H9 (cell line): ENCODE results near the gene CEACAM4. TPM values are rescaled to one million over a fixed set of nuclear protein-coding genes. Genes with fewer than 3 reads are reported as not detected.

Experiments used
- DNase-seq: peaks from one replicate; pipeline ENCODE4 v3.0.0-alpha.2; 2017
- H2AFZ ChIP-seq: one replicate; pipeline ENCODE4 v1.6.1; 2013; ENCODE audit warnings: mild to moderate bottlenecking, low read length, control low read depth, moderate library complexity
- H2AK5ac ChIP-seq: 2 replicates; pipeline ENCODE4 v1.6.1; 2013; ENCODE audit warnings: low read length, control low read depth, mixed read lengths; ENCODE audit not compliant: insufficient read length
- H2BK120ac ChIP-seq: one replicate; pipeline ENCODE4 v1.6.1; 2013; ENCODE audit warnings: low read depth, mild to moderate bottlenecking, low read length, control low read depth, inconsistent platforms; ENCODE audit not compliant: poor library complexity, severe bottlenecking
- H2BK12ac ChIP-seq: 2 replicates; pipeline ENCODE4 v1.6.1; 2013; ENCODE audit warnings: low read length, control low read depth, mixed read lengths, low read depth; ENCODE audit not compliant: insufficient read length
- H2BK15ac ChIP-seq: 2 replicates; pipeline ENCODE4 v1.6.1; 2013; ENCODE audit warnings: low read depth, low read length, control low read depth
- H2BK20ac ChIP-seq: one replicate; pipeline ENCODE4 v1.6.1; 2013; ENCODE audit warnings: low read depth, mild to moderate bottlenecking, low read length, control low read depth, inconsistent platforms; ENCODE audit not compliant: poor library complexity, severe bottlenecking
- H2BK5ac ChIP-seq: 2 replicates; pipeline ENCODE4 v1.6.1; 2013; ENCODE audit warnings: low read length, control low read depth, mixed read lengths; ENCODE audit not compliant: insufficient read length
- H3K14ac ChIP-seq: 2 replicates; pipeline ENCODE4 v1.6.1; 2013; ENCODE audit warnings: low read length, control low read depth; ENCODE audit not compliant: insufficient read depth
- H3K18ac ChIP-seq: 2 replicates; pipeline ENCODE4 v1.6.1; 2013; ENCODE audit warnings: low read depth, mild to moderate bottlenecking, mixed read lengths, low read length, control low read depth; ENCODE audit not compliant: insufficient read length
- H3K23ac ChIP-seq: 2 replicates; pipeline ENCODE4 v1.6.1; 2013; ENCODE audit warnings: low read length, control low read depth, mixed read lengths, low read depth; ENCODE audit not compliant: insufficient read length
- H3K23me2 ChIP-seq: 2 replicates; pipeline ENCODE4 v1.6.1; 2013; ENCODE audit warnings: low read depth, mild to moderate bottlenecking, mixed read lengths, low read length, control low read depth; ENCODE audit not compliant: insufficient read length, poor library complexity, severe bottlenecking
- H3K27ac ChIP-seq: 2 replicates; pipeline ENCODE4 v1.5.1; 2013; ENCODE audit warnings: low read length, control low read depth, mixed read lengths, low read depth; ENCODE audit not compliant: insufficient read length
- H3K27me3 ChIP-seq: 2 replicates; pipeline ENCODE4 v1.6.1; 2013; ENCODE audit warnings: low read length, control low read depth, inconsistent platforms; ENCODE audit not compliant: insufficient read depth
- H3K4ac ChIP-seq: 2 replicates; pipeline ENCODE4 v1.6.1; 2013; ENCODE audit warnings: low read depth, mild to moderate bottlenecking, control low read depth, inconsistent platforms, low read length, moderate library complexity
- H3K4me1 ChIP-seq: 2 replicates; pipeline ENCODE4 v1.6.1; 2013; ENCODE audit warnings: low read length, control low read depth, inconsistent platforms; ENCODE audit not compliant: insufficient read depth
- H3K4me2 ChIP-seq: 2 replicates; pipeline ENCODE4 v1.6.1; 2013; ENCODE audit warnings: low read length, control low read depth, mixed read lengths; ENCODE audit not compliant: insufficient read length, insufficient read depth
- H3K56ac ChIP-seq: 2 replicates; pipeline ENCODE4 v1.6.1; 2013; ENCODE audit warnings: low read depth, mild to moderate bottlenecking, mixed read lengths, low read length, control low read depth; ENCODE audit not compliant: insufficient read length
- H3K79me1 ChIP-seq: 2 replicates; pipeline ENCODE4 v1.6.1; 2013; ENCODE audit warnings: low read depth, mild to moderate bottlenecking, moderate library complexity, low read length, control low read depth, inconsistent platforms; ENCODE audit not compliant: insufficient read depth, poor library complexity, severe bottlenecking
- H3K79me2 ChIP-seq: 2 replicates; pipeline ENCODE4 v1.6.1; 2013; ENCODE audit warnings: low read length, control low read depth, inconsistent platforms; ENCODE audit not compliant: insufficient read depth
- H3K9ac ChIP-seq: 2 replicates; pipeline ENCODE4 v1.6.1; 2013; ENCODE audit warnings: low read length, control low read depth, mixed read lengths; ENCODE audit not compliant: insufficient read length; ENCODE audit errors: extremely low read depth
- H3K9me3 ChIP-seq: one replicate; pipeline ENCODE4 v1.6.1; 2013; ENCODE audit warnings: low read depth, low read length, inconsistent platforms; ENCODE audit not compliant: control insufficient read depth
- H3T11ph ChIP-seq: one replicate; pipeline ENCODE4 v1.6.1; 2013; ENCODE audit warnings: mild to moderate bottlenecking, low read length, control low read depth, inconsistent platforms
- H4K20me1 ChIP-seq: one replicate; pipeline ENCODE4 v1.6.1; 2013; ENCODE audit not compliant: control insufficient read depth, insufficient read length, insufficient read depth
- H4K5ac ChIP-seq: 2 replicates; pipeline ENCODE4 v1.6.1; 2013; ENCODE audit warnings: low read depth, mild to moderate bottlenecking, mixed read lengths, low read length, control low read depth; ENCODE audit not compliant: insufficient read length
- H4K8ac ChIP-seq: replicated peaks from 2 replicates; pipeline ENCODE4 v1.6.1; 2013; ENCODE audit warnings: low read length, control low read depth, mixed read lengths, low read depth; ENCODE audit not compliant: insufficient read length
- H4K91ac ChIP-seq: 2 replicates; pipeline ENCODE4 v1.6.1; 2013; ENCODE audit warnings: low read depth, mild to moderate bottlenecking, moderate library complexity, mixed read lengths, low read length, control low read depth; ENCODE audit not compliant: insufficient read length
- H3K27ac Mint-ChIP-seq, 3 experiments: 2 replicates in 2 of 3; 3 replicates in 1 of 3; pipeline ENCODE4 v1.8.0; 2020 to 2021; ENCODE audit warnings: mixed read lengths in 3 of 3, mild to moderate bottlenecking in 1 of 3, moderate library complexity in 1 of 3
- H3K27me3 Mint-ChIP-seq: 2 replicates; pipeline ENCODE4 v1.8.0; 2021; ENCODE audit warnings: low read depth, mild to moderate bottlenecking, moderate library complexity, mixed read lengths
- H3K36me3 Mint-ChIP-seq, 3 experiments: 2 replicates in 2 of 3; 3 replicates in 1 of 3; pipeline ENCODE4 v1.8.0; 2020 to 2021; ENCODE audit warnings: low read depth in 3 of 3, mixed read lengths in 3 of 3; ENCODE audit not compliant: insufficient read depth in 1 of 3
- H3K4me1 Mint-ChIP-seq, 2 experiments: 2 replicates each; pipeline ENCODE4 v1.8.0; 2020; ENCODE audit warnings: mixed read lengths in 2 of 2
- H3K4me3 Mint-ChIP-seq, 2 experiments: 2 replicates in 1 of 2; 3 replicates in 1 of 2; pipeline ENCODE4 v1.8.0; 2020 to 2021; ENCODE audit warnings: mild to moderate bottlenecking in 2 of 2, mixed read lengths in 2 of 2, moderate library complexity in 1 of 2
- H3K9me3 Mint-ChIP-seq, 2 experiments: 2 replicates in 1 of 2; 3 replicates in 1 of 2; pipeline ENCODE4 v1.8.0; 2020; ENCODE audit warnings: mild to moderate bottlenecking in 2 of 2, mixed read lengths in 2 of 2, moderate library complexity in 1 of 2
- CTCF ChIP-seq: fragments of 200-600 bp; sonication (generic); conservative IDR thresholded peaks from 3 replicates; pipeline ENCODE4 v1.8.0; 2021; ENCODE audit warnings: antibody characterized with exemption, mild to moderate bottlenecking
- WGBS: extraction: QIAGEN DNeasy Blood & Tissue Kit; methylation state at CpG from one replicate; pipeline ENCODE4 v1.1.7; 2013; ENCODE audit warnings: missing lambda C conversion rate, low lambda C conversion rate, mixed read lengths; ENCODE audit not compliant: insufficient read length; ENCODE audit errors: extremely low coverage; 5-methylcytosine and 5-hydroxymethylcytosine counted together
- total RNA-seq: library from RNA; stranded (reverse); gene quantifications from 2 replicates; pipeline ENCODE4 v1.2.1, GENCODE V29; 2021

Gene CEACAM4
- total RNA-seq, 1 experiment from 2014 or later = not detected

GRCh38 chr19:41595258-41595889, 31.5 kb downstream of the CEACAM4 start:
- H3K27me3 Mint-ChIP-seq = no peaks in the 10 kb centered on the region; the same call in 1 of the 2 replicates
- H2BK12ac ChIP-seq = no peak overlapping the region
- H4K20me1 ChIP-seq = no peaks in the 10 kb centered on the region

More at GRCh38 chr19:41595258-41595889, 31.5 kb downstream of the CEACAM4 start:
- H3K36me3 Mint-ChIP-seq = peaks cover 0 to 7% (median 0%) of the 10 kb centered on the region in 3 experiments; a peak in 2 of 7 replicates
- Histone ChIP-seq H2BK5ac (no peak overlapping the region), H3K18ac (no peak overlapping the region), H3K23ac (no peak overlapping the region), H2AFZ (no peak overlapping the region), H4K91ac (no peak overlapping the region), H3K4me2 (no peak overlapping the region), H2BK120ac (no peak overlapping the region), H2BK20ac (no peak overlapping the region), H3K14ac (no peak overlapping the region), H4K5ac (no peak overlapping the region), H3K79me1 (no peaks in the 10 kb centered on the region), H3K4ac (no peak overlapping the region), H3K4me1 (no peaks in the 10 kb centered on the region), H3K27me3 (no peaks in the 10 kb centered on the region; the same call in 1 of the 2 replicates), H2BK15ac (no peak overlapping the region), H3K27ac (no peak overlapping the region), H3T11ph (no peak overlapping the region), H2AK5ac (no peak overlapping the region), H3K9me3 (peaks cover 6% of the 10 kb centered on the region), H3K9ac (no peak overlapping the region), H3K56ac (no peak overlapping the region), H3K23me2 (no peaks in the 10 kb centered on the region), H4K8ac (no peak overlapping the region), H3K79me2 (no peaks in the 10 kb centered on the region)
- H3K9me3 Mint-ChIP-seq = peaks cover 49 to 80% of the 10 kb centered on the region in 2 experiments
- no peak overlapping the region for H3K4me3 Mint-ChIP-seq
- H3K4me1 Mint-ChIP-seq = no peaks in the 10 kb centered on the region
- no CpG with 5 or more reads among the region's 4 CpGs for WGBS
- peak; percentile 62 for TF ChIP-seq CTCF
- no peak overlapping the region for H3K27ac Mint-ChIP-seq
- peak; percentile 54 for DNase-seq
